ENCODE measurements around the gene OR10H3. TPM values are rescaled to one million over a fixed set of nuclear protein-coding genes. Genes with fewer than 3 reads are reported as not detected.

Gene OR10H3
- total and polyA plus RNA-seq, 2 donors (not counting 1 experiment from before 2014, with no cell fraction given): not detected

DNA sequence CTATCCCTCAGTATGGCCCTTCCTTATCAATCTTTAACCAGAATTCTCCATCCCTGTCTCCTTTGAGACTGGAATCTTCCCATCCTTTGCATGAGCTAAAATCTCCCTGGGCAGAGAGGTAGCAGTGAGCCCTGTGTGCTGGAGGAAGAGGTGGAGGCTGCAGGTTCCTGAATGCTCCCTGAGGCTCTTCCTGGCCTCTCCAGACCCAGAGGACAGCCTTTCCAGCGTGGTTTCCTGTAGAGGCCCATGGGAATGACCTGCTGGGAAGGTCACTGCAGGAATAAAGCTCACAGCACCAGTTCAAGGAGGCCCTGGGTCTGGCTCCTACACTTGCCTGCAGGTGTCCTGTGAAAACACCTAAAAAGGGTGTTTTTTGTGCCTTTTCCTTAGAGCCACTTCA, 5.4 kb upstream of the OR10H3 start:
- peaks cover 0 to 22% (median 2%) of the 10 kb centered on the region in 4 experiments for H3K27me3 ChIP-seq (replicated peaks in 1 of 4; ENCODE audit: control extremely low read depth in 1 of 4, control insufficient read depth in 3 of 4, insufficient read depth in 4 of 4, low read length in 3 of 4)
- POLR2A ChIA-PET: no interaction called here
- H3K9ac ChIP-seq (ENCODE audit: low read length): no peak overlapping the region
- no peak overlapping the region for H2AFZ ChIP-seq (ENCODE audit: insufficient read depth, low read depth, low read length, poor library complexity, severe bottlenecking)
- no peak for TF ChIP-seq EZH2 (IDR thresholded peaks at IDR 0.05; ENCODE audit: borderline replicate concordance, insufficient read depth, low read depth, low read length, poor library complexity, severe bottlenecking)
- TF ChIP-seq, protein P1, sequence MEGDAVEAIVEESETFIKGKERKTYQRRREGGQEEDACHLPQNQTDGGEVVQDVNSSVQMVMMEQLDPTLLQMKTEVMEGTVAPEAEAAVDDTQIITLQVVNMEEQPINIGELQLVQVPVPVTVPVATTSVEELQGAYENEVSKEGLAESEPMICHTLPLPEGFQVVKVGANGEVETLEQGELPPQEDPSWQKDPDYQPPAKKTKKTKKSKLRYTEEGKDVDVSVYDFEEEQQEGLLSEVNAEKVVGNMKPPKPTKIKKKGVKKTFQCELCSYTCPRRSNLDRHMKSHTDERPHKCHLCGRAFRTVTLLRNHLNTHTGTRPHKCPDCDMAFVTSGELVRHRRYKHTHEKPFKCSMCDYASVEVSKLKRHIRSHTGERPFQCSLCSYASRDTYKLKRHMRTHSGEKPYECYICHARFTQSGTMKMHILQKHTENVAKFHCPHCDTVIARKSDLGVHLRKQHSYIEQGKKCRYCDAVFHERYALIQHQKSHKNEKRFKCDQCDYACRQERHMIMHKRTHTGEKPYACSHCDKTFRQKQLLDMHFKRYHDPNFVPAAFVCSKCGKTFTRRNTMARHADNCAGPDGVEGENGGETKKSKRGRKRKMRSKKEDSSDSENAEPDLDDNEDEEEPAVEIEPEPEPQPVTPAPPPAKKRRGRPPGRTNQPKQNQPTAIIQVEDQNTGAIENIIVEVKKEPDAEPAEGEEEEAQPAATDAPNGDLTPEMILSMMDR (IDR thresholded peaks at IDR 0.05): no peak
- no peak overlapping the region for H3K27ac ChIP-seq (ENCODE audit: low read length in 2 of 2)
- Mint-ChIP-seq H3K4me3 (no peak overlapping the region), H3K27ac (no peak overlapping the region), H3K27me3 (peaks cover 49% of the 10 kb centered on the region), H3K9me3 (ENCODE audit: insufficient read depth) (no peaks in the 10 kb centered on the region), H3K4me1 (no peaks in the 10 kb centered on the region)
- no peak overlapping the region for H3K4me2 ChIP-seq (replicated peaks; ENCODE audit: low read depth, low read length, poor library complexity, severe bottlenecking)
- intact Hi-C loops (cut with micrococcal nuclease): no loop called here
- ATAC-seq (ENCODE audit: low read depth) (no peak), DNase-seq (no peak)
- 38% methylated on average over 1 of the region's 1 CpG for WGBS (ENCODE audit: insufficient coverage)
- CTCF ChIA-PET: no interaction called here
- no peaks in the 10 kb centered on the region for H4K20me1 ChIP-seq (ENCODE audit: control insufficient read depth, insufficient read depth, low read length, poor library complexity, severe bottlenecking)
- H3K4me3 ChIP-seq (ENCODE audit: control extremely low read depth in 1 of 5, extremely low read depth in 1 of 5, insufficient read depth in 1 of 5, low read depth in 2 of 5, low read length in 4 of 5): no peak overlapping the region
- peaks cover 0 to 3% (median 0%) of the 10 kb centered on the region in 3 donors for H3K9me3 ChIP-seq (ENCODE audit: control extremely low read depth in 1 of 3, control insufficient read depth in 2 of 3, insufficient read depth in 1 of 3, low read length in 2 of 3)
- H3K79me2 ChIP-seq (ENCODE audit: control insufficient read depth, insufficient read depth, low read length): no peaks in the 10 kb centered on the region
- H3K4me1 ChIP-seq (ENCODE audit: control insufficient read depth in 2 of 2, insufficient read depth in 2 of 2, low read length in 2 of 2): no peaks in the 10 kb centered on the region
- H3K36me3 ChIP-seq (replicated peaks in 1 of 2; ENCODE audit: control extremely low read depth in 1 of 2, control insufficient read depth in 1 of 2, extremely low read depth in 1 of 2, insufficient read depth in 2 of 2, low read length in 1 of 2): no peaks in the 10 kb centered on the region

DNA sequence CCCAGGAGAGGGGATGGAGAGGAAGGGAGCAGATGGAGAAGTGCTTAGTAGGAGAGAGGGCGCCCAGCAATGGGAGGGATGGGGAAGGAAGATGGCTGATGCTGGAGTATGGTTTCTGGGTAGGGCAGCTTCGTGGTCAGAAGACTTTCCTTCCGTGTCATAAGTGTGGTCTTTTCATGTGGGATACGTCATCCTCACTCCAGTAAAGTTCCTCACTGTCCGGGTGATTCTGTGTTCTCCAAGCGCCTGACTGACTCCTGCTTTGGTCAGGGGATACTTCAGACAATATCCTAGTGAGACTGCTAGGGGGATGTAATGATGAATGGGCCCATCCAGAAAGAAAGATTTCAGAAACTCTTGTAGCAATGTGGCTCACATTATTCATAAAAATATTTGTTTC, 3.9 kb upstream of the OR10H3 start:
- no peaks in the 10 kb centered on the region for H3K9me3 Mint-ChIP-seq (ENCODE audit: insufficient read depth)
- WGBS (ENCODE audit: insufficient coverage): 60% methylated on average over 2 of the region's 6 CpGs

More for the DNA sequence above, 3.9 kb upstream of the OR10H3 start:
- Histone ChIP-seq H3K9me3 (ENCODE audit: control extremely low read depth in 1 of 3, control insufficient read depth in 2 of 3, insufficient read depth in 1 of 3, low read length in 2 of 3) (peaks cover 0 to 3% (median 0%) of the 10 kb centered on the region in 3 donors), H3K27me3 (replicated peaks in 1 of 4; ENCODE audit: control extremely low read depth in 1 of 4, control insufficient read depth in 3 of 4, insufficient read depth in 4 of 4, low read length in 3 of 4) (peaks cover 0 to 17% (median 2%) of the 10 kb centered on the region in 4 experiments), H2AFZ (ENCODE audit: insufficient read depth, low read depth, low read length, poor library complexity, severe bottlenecking) (no peak overlapping the region), H3K4me2 (replicated peaks; ENCODE audit: low read depth, low read length, poor library complexity, severe bottlenecking) (no peak overlapping the region), H3K27ac (ENCODE audit: low read length in 2 of 2) (no peak overlapping the region), H4K20me1 (ENCODE audit: control insufficient read depth, insufficient read depth, low read length, poor library complexity, severe bottlenecking) (no peaks in the 10 kb centered on the region), H3K4me3 (ENCODE audit: control extremely low read depth in 1 of 5, extremely low read depth in 1 of 5, insufficient read depth in 1 of 5, low read depth in 2 of 5, low read length in 4 of 5) (no peak overlapping the region), H3K4me1 (ENCODE audit: control insufficient read depth in 2 of 2, insufficient read depth in 2 of 2, low read length in 2 of 2) (no peaks in the 10 kb centered on the region), H3K36me3 (replicated peaks in 1 of 2; ENCODE audit: control extremely low read depth in 1 of 2, control insufficient read depth in 1 of 2, extremely low read depth in 1 of 2, insufficient read depth in 2 of 2, low read length in 1 of 2) (no peaks in the 10 kb centered on the region), H3K79me2 (ENCODE audit: control insufficient read depth, insufficient read depth, low read length) (no peaks in the 10 kb centered on the region), H3K9ac (ENCODE audit: low read length) (no peak overlapping the region)
- peaks cover 47% of the 10 kb centered on the region for H3K27me3 Mint-ChIP-seq
- no peak for DNase-seq
- intact Hi-C loops (cut with micrococcal nuclease): no loop called here
- ATAC-seq (ENCODE audit: low read depth): no peak
- POLR2A ChIA-PET: no interaction called here
- H3K4me3 Mint-ChIP-seq: no peak overlapping the region
- H3K27ac Mint-ChIP-seq: no peak overlapping the region
- CTCF ChIA-PET: no interaction called here
- H3K4me1 Mint-ChIP-seq: no peaks in the 10 kb centered on the region
- no peak for TF ChIP-seq EZH2 (IDR thresholded peaks at IDR 0.05; ENCODE audit: borderline replicate concordance, insufficient read depth, low read depth, low read length, poor library complexity, severe bottlenecking)
- TF ChIP-seq, protein P1 (IDR thresholded peaks at IDR 0.05): no peak
